GM19468 (cell line): ENCODE data around the gene FAM177B.
"Not testable (repeated sequence)": the region's sequence is repeated elsewhere in the genome, so short reads cannot be mapped to it uniquely, and the experiment has no call there.

Experiments used
- ATAC-seq: cut with Tn5 transposase; IDR thresholded peaks from one replicate; pipeline ENCODE4 v1.9.1; 2021; ENCODE audit warnings: mild to moderate bottlenecking, moderate library complexity, moderate number of reproducible peaks; ENCODE audit not compliant: unreplicated experiment; ENCODE audit errors: extremely low read depth

Gene FAM177B

DNA sequence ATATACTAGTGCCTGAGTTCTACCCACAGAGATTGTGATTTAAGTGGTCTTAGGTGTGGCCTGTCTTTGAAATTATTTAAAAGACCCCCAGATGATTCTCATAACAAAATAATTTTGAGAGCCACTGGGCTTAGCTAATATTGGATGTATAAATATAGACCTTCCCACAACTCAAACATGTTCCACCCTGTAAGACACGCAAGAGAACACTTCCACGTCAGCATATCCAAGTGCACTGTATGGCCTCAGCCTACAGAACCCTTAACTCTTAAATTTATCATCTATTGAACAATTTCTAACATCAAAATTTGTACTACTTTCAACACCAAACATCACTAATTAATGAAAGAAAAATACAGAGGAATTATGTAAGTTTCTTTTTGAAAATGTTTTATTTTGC, 2.5 kb downstream of the FAM177B start:
- ATAC-seq, result no peak

DNA sequence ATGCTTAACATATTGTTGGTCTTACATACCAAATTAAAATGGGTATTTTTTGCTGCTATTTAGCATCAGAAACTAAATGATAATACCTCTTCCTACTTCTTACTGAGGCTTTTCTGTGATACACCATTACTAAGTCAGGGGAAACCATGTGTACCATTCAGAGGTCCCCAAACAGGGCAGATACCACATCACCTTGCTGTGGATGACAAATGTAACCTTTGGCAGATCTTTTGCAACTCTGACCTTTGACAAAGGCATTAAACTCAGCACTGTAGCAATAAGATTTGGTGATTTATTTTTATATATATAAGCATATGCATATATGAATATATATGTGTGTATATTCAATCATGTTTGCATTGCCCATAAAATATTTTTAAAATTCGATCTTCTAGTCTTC, 2.9 kb downstream of the FAM177B start:
- no peak for ATAC-seq

DNA sequence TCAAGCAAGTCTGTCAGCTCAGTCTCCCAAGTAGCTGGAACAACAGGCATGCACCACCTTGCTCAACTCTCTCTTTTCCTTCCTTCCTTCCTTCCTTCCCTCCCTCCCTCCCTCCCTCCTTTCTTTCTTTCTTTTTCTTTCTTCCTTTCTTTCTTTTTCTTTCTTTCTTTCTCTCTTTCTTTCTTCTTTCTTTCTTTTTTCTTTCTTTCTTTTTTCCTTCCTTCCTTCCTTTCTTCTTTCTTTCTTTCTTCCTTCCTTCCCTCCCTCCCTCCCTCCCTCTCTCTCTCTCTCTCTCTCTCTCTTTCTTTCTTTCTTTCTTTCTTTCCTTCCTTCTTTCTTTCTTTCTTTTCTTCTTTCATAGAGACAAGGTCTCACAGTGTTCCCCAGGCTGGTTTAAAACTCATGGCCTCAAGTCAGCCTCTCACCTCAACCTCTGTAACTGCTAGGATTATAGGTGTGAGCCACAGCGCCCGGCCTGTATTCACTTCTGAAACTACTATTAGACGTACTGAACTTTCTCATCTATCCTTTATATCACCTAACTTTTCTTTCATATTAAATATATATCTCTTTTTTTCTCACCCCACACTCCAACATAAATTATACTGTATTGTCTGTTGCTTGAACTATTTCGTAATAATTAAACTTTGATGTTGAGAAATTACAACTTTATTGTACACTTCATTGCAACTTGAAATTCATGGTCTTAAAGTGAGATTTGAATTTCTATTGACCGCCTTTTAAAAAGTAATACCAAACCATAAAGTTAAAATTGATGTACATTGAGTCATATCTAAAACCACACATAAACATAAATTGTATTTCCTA, 4.8 kb downstream of the FAM177B start:
- ATAC-seq, result not testable (repeated sequence)

DNA sequence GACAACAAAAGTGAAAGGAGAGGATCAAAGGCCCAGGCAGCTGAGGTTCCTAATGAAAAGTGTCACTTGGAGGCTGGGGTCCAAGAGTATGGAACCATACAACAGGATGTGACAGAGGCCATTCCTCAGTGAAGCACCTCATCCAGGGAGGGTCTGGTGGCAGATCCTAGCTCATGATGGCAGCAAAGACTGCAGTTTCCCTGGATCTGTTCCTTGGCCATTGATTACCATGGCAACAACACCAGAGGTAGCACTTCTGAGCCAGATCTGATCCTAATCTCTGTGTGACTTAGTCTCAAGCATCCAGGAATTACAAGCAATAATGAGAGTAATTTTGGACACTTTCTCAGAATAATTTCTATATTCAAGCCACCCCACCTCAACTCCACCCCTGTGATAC, 12.9 kb downstream of the FAM177B start:
- ATAC-seq, result no peak

DNA sequence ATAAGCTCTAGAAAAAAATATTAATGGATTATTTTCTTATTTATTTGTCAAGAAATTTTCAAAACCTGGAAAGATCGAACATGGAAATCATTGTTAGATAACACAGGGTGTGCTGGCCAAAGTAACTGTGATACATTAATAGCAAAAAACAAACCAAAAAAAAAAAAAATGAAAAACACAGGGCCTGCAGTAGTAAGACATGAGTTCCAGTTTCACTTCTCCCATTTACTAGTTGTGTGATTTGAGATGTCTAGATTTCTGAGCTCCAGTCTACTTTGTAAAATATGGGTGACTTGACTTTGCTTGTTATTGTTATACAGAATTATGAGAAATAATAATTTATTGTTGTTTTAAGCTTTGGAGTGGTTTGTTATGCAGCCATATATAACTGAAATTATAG, 13.6 kb downstream of the FAM177B start:
- peak; percentile 52 for ATAC-seq

DNA sequence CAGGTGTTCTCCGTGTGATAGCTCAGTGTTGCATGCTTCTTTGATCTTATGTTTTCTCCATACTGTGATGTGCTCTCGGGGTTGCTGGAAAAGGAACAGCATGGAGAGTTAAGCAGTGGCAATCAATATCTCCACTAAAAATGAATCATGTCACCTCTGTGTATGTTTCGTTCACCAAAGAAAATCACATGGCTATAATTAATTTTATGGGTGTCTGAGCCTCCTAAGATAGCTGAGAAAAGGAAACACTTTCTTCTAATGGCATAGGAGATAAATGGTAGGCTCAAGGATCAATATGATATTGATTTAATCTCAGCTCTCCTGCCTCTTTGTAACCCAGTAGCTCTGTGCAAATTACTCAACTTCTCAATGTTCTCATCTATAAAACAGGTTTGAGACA, 14.3 kb downstream of the FAM177B start:
- ATAC-seq, result no peak

DNA sequence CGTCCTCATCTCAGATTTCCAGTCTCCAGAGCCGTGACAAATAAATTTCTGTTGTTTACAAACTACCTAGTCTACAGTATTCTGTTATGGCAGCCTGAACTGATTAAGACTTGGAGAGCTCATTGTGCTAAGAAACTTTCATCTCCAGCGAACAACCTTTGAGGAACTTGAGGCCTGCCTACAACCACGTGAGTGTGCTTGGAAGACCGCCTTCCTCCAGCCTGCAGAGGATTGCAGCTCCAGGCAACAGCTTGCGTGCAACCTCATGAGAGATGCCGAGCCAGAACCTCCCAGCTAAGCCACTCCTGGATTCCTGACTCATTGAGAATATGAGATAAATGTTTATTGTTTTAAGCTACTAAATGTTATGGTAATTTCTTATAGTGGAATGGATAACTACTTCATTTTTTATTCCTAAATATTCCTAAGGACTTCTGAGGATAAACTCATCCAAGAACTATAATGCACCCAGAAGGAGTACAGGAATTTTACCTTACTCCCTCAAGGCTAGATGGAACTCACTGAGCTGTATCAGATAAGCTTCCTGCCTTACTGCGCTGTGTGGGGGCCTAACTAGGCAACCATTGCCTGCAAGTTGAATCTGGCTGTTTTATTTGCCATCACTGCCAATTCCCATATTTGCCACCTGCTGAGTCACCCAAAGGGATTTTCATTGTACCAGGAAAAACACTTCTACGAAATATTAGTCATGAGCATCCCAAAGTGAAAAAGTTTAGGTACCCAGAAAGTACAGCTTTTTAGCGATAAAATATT, 17.6 kb downstream of the FAM177B start:
- no peak for ATAC-seq

DNA sequence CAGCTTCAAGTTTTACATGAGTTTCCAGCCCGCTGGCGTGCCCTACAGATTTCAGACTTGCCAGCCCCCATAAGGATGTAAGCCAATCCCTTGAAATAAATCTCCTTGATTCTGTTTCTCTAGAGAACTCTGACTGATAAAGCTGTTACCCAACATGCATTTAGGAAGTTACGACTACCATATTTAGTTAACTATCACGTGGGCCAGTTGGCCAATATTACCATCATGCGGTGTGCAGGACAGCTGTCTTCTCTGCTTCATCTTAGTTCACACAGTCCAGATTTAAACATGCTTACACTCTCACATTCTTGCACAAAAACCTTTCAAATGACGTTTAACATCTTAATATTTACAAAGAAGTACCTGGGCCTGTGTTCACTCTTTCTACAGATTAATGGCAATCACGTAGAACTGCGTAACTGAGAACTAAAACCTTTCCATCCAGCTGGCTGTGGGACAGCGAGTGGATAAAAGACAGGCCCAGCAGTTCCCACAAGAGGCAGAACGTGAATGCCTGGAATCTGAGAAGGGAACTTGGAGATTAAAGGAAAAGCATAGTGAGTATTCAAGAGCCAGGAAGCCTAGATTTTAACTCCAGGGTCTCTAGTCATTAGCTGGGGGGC, 20.8 kb downstream of the FAM177B start:
- ATAC-seq, result no peak

DNA sequence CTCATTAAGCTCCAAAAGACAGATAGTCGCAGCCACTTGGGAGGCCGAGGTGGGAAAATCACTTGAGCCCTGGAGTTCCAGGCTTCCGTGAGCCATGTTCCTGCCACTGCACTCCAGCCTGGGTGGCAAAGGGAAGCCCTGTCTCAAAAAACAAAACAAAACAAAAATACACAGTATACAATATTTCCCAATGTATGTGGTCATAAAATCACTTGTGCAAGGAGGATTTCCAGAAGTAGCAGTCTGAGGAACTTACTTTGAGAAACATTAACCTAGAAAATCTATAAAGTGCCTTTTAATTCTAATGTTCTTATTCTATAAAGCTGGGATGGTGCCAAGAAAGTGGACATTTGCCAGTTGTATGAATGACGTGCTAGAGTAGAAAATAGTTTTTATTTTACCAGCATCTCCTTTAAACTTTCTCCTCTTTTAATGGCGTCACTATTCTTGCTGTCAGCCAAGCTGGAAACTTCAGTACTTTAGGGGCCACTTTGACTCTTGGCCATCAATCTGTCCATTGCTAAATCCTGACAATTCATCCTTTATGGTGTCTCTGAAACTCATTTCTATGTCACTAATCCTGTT, 22.5 kb downstream of the FAM177B start:
- ATAC-seq, result no peak

DNA sequence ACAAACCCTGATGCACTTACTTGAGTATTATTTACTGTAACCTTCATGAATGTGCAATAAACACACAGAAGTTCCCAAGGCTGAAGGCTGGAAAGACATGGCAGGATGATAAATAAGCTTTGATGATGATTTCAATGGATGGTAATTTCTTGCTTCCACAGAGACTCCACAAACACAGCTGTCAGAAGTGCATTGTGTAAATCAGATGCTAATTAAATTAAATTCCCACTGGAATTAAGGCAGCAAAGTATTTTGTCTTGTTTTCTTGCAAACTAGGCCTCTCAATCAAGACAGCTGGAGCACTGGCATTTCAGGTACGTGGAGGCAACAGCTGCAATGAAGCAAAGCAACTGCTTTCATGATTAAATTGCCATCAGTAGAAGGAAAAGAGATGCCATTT, 24.1 kb downstream of the FAM177B start:
- ATAC-seq, result no peak

GRCh38 chr1:222762178-222762577, 25.2 kb downstream of the FAM177B start:
- ATAC-seq, result not testable (repeated sequence)

GRCh38 chr1:222767152-222767571, 30.2 kb downstream of the FAM177B start:
- ATAC-seq, result no peak

DNA sequence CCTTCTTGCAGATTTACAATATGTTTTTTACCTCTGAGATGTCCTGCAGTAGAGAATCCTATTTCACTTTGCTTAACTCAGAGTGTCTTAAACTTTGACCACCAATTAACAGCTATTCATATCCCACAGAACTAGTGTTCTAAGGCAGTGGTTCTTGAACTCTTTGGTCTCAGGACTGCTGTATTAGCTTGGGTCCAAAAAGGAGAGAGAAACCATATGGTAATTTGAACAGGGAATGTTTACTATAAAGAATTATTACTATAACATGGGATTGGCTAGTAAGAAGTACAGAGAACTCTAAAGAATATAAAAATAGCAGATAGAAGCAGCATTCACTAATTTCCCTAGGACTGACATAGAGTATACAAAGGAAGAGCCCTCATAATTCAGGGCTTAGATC, 31.6 kb downstream of the FAM177B start:
- no peak for ATAC-seq

- ATAC-seq, result no peak
Measured at GRCh38 chr1:222769181-222769580, 32.2 kb downstream of the FAM177B start.

GRCh38 chr1:222769971-222770620, 33.1 kb downstream of the FAM177B start:
- no peak for ATAC-seq

DNA sequence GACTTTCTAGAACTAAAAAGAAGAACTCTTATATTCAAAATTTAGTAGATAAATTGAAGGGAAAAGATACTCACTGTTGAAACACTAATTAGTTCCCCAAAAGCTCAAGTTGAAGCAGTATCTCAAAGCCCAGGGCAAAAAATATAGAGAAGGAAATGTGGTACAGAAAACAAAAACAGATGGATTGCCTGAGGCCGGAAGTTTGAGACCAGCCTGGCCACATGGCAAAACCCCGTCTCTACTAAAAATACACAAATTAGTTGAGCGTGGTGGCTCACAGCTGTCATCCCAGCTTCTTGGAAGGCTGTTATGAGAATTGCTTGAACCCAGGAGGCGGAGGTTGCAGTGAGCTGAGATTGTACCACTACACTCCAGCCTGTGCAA, 36.0 kb downstream of the FAM177B start:
- ATAC-seq, result peak; percentile 50

GRCh38 chr1:222777463-222777862, 40.5 kb downstream of the FAM177B start:
- no peak for ATAC-seq

- ATAC-seq, result no peak
Measured at GRCh38 chr1:222777977-222778376, 41.0 kb downstream of the FAM177B start.

- ATAC-seq, result no peak
Measured at GRCh38 chr1:222781251-222781650, 44.2 kb downstream of the FAM177B start.

DNA sequence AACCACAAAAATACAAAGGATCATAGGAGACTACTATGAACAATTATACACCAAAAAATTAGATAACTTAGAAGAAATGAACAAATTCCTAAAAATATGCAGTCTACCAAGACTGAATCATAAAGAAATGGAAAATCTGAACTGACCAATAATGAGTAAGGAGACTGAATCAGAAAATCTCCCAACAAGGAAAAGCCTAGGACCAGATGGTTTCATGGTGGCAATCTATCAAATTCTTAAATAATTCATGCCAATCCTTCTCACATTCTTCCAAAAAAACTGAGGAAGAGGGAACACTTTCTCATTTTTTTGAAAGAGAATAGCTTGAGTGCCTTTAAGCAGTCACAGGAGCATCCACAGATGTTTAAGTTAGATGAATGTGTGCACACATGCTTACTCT, 46.0 kb downstream of the FAM177B start:
- no peak for ATAC-seq
